Adrenal gland (tissue), 12 donors: ENCODE results near the gene FSTL1. TPM values are rescaled to one million over a fixed set of nuclear protein-coding genes. Genes with fewer than 3 reads are reported as not detected.
A peak's percentile ranks its signal among the peaks of the same experiment; 100 is the strongest.

Experiments used
- DNase-seq, 7 donors: peaks; one replicate each; pipeline ENCODE4 v3.0.0-alpha.2; 2019 to 2020
- H3K27ac ChIP-seq, 5 donors: fragments of 200-600 bp; sonication (generic) in 4 of 5; 1 replicate in 3 of 5; 2 replicates in 2 of 5; pipeline versions ENCODE4 v1.5.1 to v1.8.0; 2016 to 2020; ENCODE audit warnings: mild to moderate bottlenecking in 1 of 5
- H3K27me3 ChIP-seq: fragments of 200-600 bp; 2 replicates; pipeline ENCODE4 v1.8.0; 2021
- H3K36me3 ChIP-seq, 2 donors: fragments of 200-600 bp; replicated peaks in 1 of 2; 1 replicate in 1 of 2; 2 replicates in 1 of 2; pipeline versions ENCODE4 v1.5.1 to v1.8.0; 2018 to 2022
- H3K4me1 ChIP-seq, 2 donors: fragments of 200-600 bp; replicated peaks in 1 of 2; 1 replicate in 1 of 2; 2 replicates in 1 of 2; pipeline versions ENCODE4 v1.5.1 to v1.8.0; 2018 to 2021
- H3K4me3 ChIP-seq, 4 donors: fragments of 200-600 bp; sonication (generic) in 3 of 4; one replicate each; pipeline ENCODE4 v1.5.1; 2016 to 2018
- H3K9me3 ChIP-seq, 3 donors: fragments of 200-600 bp; sonication (generic) in 1 of 3; replicated peaks in 1 of 3; 1 replicate in 2 of 3; 2 replicates in 1 of 3; pipeline versions ENCODE4 v1.5.1 to v1.8.0; 2016 to 2021
- CTCF ChIP-seq, 6 experiments: fragments of 450-650 bp in 4 of 6; fragments of 200-600 bp in 2 of 6; sonication (generic) in 1 of 6; IDR thresholded peaks; 1 replicate in 5 of 6; 2 replicates in 1 of 6; pipeline versions ENCODE4 v1.5.1 to v1.8.0; 2016 to 2021; ENCODE audit warnings: antibody characterized with exemption in 6 of 6, mild to moderate bottlenecking in 2 of 6, moderate library complexity in 1 of 6
- POLR2A ChIP-seq, 2 donors: fragments of 450-650 bp; IDR thresholded peaks; one replicate each; pipeline ENCODE4 v1.6.1; 2017; ENCODE audit warnings: antibody characterized with exemption in 2 of 2, mild to moderate bottlenecking in 2 of 2, moderate library complexity in 1 of 2
- WGBS, 4 donors: extraction: QIAGEN DNeasy Blood & Tissue Kit in 2 of 4; methylation state at CpG; one replicate each; pipeline versions ENCODE4 v1.1.5 to v1.1.7; 2013 to 2017; 5-methylcytosine and 5-hydroxymethylcytosine counted together
- intact Hi-C, 2 donors: fragments of 100-400 bp; cut with DNase I; formaldehyde crosslinking; loops; one replicate each; pipeline versions ENCODE4 v1.14.1 to v1.15.0; 2022 to 2023
- polyA plus RNA-seq, 3 donors: library from polyadenylated mRNA; stranded (reverse); fragments of 200-250 nt in 2 of 3; fragments of 350-450 nt in 1 of 3; fragmentation: Illumina TruSeq in 1 of 3; extraction: RNeasy Lipid Tissue Mini Kit (QIAGEN cat#74804) in 1 of 3; gene quantifications; one replicate each; pipeline ENCODE4 v1.2.3, GENCODE V29; 2013 to 2014
- total RNA-seq, 9 donors: library from RNA; depleted of rRNA in 4 of 9; stranded (reverse); fragments of >200 nt in 4 of 9; fragments of 120-200 nt in 1 of 9; fragmentation: NEBNext Ultra II Directional in 1 of 9; extraction: Animal tissue kit (Norgen Biotek cat#: 25700) in 1 of 9; gene quantifications; one replicate each; pipeline versions ENCODE4 v1.1.0 to v1.2.4, GENCODE V29; 2013 to 2023
- donor health status: healthy with polysubstance abuse.
- donor health status: Bipolar disorder and iron deficiency.
- donor health status: DM: yes; HTN: yes; CAD: no.
- donor health status: DM: no; HTN: no; CAD: no.
- donor health status: DM: no; HTN: no; CAD: no.
- donor health status: DM: yes; HTN: yes; CAD: no.

The FSTL1 gene
- total and polyA plus RNA-seq, 12 donors: 45.6 to 625 (median 306) TPM

GRCh38 chr3:120415756-120416155, 35.0 kb downstream of the FSTL1 start:
- WGBS, 4 donors: 85 to 90% (median 88%) methylated on average over 6 of the region's 6 CpGs
- Histone ChIP-seq H3K4me1 (peaks cover 39% of the 10 kb centered on the region in 2 donors), H3K36me3 (peaks cover 0 to 23% of the 10 kb centered on the region in 2 donors), H3K9me3 (no peaks in the 10 kb centered on the region), H3K4me3 (no peak overlapping the region), H3K27me3 (no peaks in the 10 kb centered on the region), H3K27ac (peak overlapping the region in 3 of 5 donors; percentile 14 to 86 (median 23))
- no peak for DNase-seq
- intact Hi-C loops: loop anchor here (5.0 kb wide), 2 partner anchors 142 to 173 kb away; no protein-coding TSS in a partner anchor
- TF ChIP-seq POLR2A (IDR thresholded peaks at IDR 0.05): no peak
- TF ChIP-seq CTCF (IDR thresholded peaks at IDR 0.05): no peak

GRCh38 chr3:120410541-120410940, 40.3 kb downstream of the FSTL1 start:
- Histone ChIP-seq H3K4me3 (no peak overlapping the region), H3K9me3 (no peaks in the 10 kb centered on the region), H3K27me3 (no peaks in the 10 kb centered on the region), H3K4me1 (no peaks in the 10 kb centered on the region), H3K36me3 (peaks cover 0 to 76% of the 10 kb centered on the region in 2 donors), H3K27ac (no peak overlapping the region)
- WGBS, 4 donors: 68 to 85% (median 76%) methylated on average over 1 of the region's 1 CpG
- intact Hi-C loops: no loop called here
- TF ChIP-seq CTCF (IDR thresholded peaks at IDR 0.05): no peak
- TF ChIP-seq POLR2A (IDR thresholded peaks at IDR 0.05): no peak
- DNase-seq: no peak

- no peaks in the 10 kb centered on the region for H3K4me1 ChIP-seq
- peaks cover 0 to 80% of the 10 kb centered on the region in 2 donors for H3K36me3 ChIP-seq
- H3K27ac ChIP-seq: no peak overlapping the region
- H3K4me3 ChIP-seq: no peak overlapping the region
- no peak for DNase-seq
- no peaks in the 10 kb centered on the region for H3K27me3 ChIP-seq
- TF ChIP-seq CTCF (IDR thresholded peaks at IDR 0.05) (no peak), POLR2A (IDR thresholded peaks at IDR 0.05) (no peak)
- no peaks in the 10 kb centered on the region for H3K9me3 ChIP-seq
- 73 to 83% (median 79%) methylated on average over 3 of the region's 3 CpGs for WGBS, 4 donors
- intact Hi-C loops: no loop called here
Measured at GRCh38 chr3:120410116-120410515, 40.7 kb downstream of the FSTL1 start.

- no peak overlapping the region for H3K27ac ChIP-seq
- H3K4me1 ChIP-seq: no peaks in the 10 kb centered on the region
- WGBS, 4 donors: 72 to 85% (median 77%) methylated on average over 2 of the region's 2 CpGs
- no peak for DNase-seq
- H3K4me3 ChIP-seq: no peak overlapping the region
- H3K9me3 ChIP-seq: no peaks in the 10 kb centered on the region
- peaks cover 0 to 97% of the 10 kb centered on the region in 2 donors for H3K36me3 ChIP-seq
- H3K27me3 ChIP-seq: no peaks in the 10 kb centered on the region
- TF ChIP-seq POLR2A (IDR thresholded peaks at IDR 0.05) (no peak), CTCF (IDR thresholded peaks at IDR 0.05) (no peak)
- intact Hi-C loops: loop anchor here in 1 of 2 donors (10.0 kb wide), 1 partner anchor 163 kb away; no protein-coding TSS in a partner anchor
Measured at GRCh38 chr3:120407508-120408287, 43.1 kb downstream of the FSTL1 start.
